Cardiac muscle cell (in vitro differentiated cells and primary cell): ENCODE measurements around the gene CCDC85C. TPM values are rescaled to one million over a fixed set of nuclear protein-coding genes. Genes with fewer than 3 reads are reported as not detected.

ENCODE experiments used
- DNase-seq, 2 donors: peaks; one replicate each; pipeline versions ENCODE4 v3.0.0 to v3.0.0-alpha.2; 2010 to 2017; ENCODE audit warnings: low read depth in 1 of 2, low spot score in 1 of 2
- H3K27ac ChIP-seq: fragments of 200-600 bp; sonication (generic); 2 replicates; pipeline ENCODE4 v1.5.1; 2016
- H3K27me3 ChIP-seq: fragments of 200-600 bp; sonication (generic); 2 replicates; pipeline ENCODE4 v1.6.0; 2016; ENCODE audit warnings: control low read depth
- H3K36me3 ChIP-seq: fragments of 200-600 bp; sonication (generic); 2 replicates; pipeline ENCODE4 v1.5.1; 2016; ENCODE audit warnings: control low read depth
- H3K4me1 ChIP-seq: fragments of 200-600 bp; sonication (generic); 2 replicates; pipeline ENCODE4 v1.8.1; 2017; ENCODE audit warnings: low read depth, mild to moderate bottlenecking, mixed run types
- H3K4me3 ChIP-seq: fragments of 200-600 bp; sonication (generic); 2 replicates; pipeline ENCODE4 v1.5.1; 2016; ENCODE audit warnings: mild to moderate bottlenecking
- H3K9me3 ChIP-seq: fragments of 200-600 bp; sonication (generic); 2 replicates; pipeline ENCODE4 v1.5.1; 2017; ENCODE audit warnings: low read depth, mild to moderate bottlenecking, control low read depth
- CTCF ChIP-seq: IDR thresholded peaks from 2 replicates; pipeline ENCODE4 v1.5.1; 2012; ENCODE audit warnings: low read depth, mild to moderate bottlenecking, low read length
- polyA plus RNA-seq: library from polyadenylated mRNA; unstranded; fragments of >200 nt; fragmentation: Nextera tagmentation; extraction: Ambion mirVana; gene quantifications from 2 replicates; pipeline ENCODE4 v1.2.1, GENCODE V29; 2016
- total RNA-seq: library from RNA; depleted of rRNA; stranded (reverse); fragments of >200 nt; gene quantifications from 2 replicates; pipeline ENCODE4 v1.2.3, GENCODE V29; 2016

Gene CCDC85C
- total and polyA plus RNA-seq, 2 experiments from 2014 or later = 39.6 to 45.7 TPM

GRCh38 chr14:99624024-99624423, 20.0 kb upstream of the CCDC85C start:
- no peaks in the 10 kb centered on the region for H3K36me3 ChIP-seq
- no peak for TF ChIP-seq CTCF
- H3K27ac ChIP-seq = no peak overlapping the region
- no peaks in the 10 kb centered on the region for H3K27me3 ChIP-seq
- no peaks in the 10 kb centered on the region for H3K9me3 ChIP-seq
- H3K4me1 ChIP-seq = peaks cover 6% of the 10 kb centered on the region
- H3K4me3 ChIP-seq = no peak overlapping the region
- no peak for DNase-seq

- H3K27ac ChIP-seq = no peak overlapping the region
- TF ChIP-seq CTCF = no peak
- no peaks in the 10 kb centered on the region for H3K27me3 ChIP-seq
- H3K4me1 ChIP-seq = peaks cover 6% of the 10 kb centered on the region
- no peak overlapping the region for H3K4me3 ChIP-seq
- H3K9me3 ChIP-seq = no peaks in the 10 kb centered on the region
- DNase-seq = no peak
- no peaks in the 10 kb centered on the region for H3K36me3 ChIP-seq
These were observed 17.9 kb upstream of the CCDC85C start for GRCh38 chr14:99621948-99622347.

- Histone ChIP-seq H3K36me3 (no peaks in the 10 kb centered on the region), H3K27ac (peak overlapping the region; percentile 70)
- DNase-seq = peak in 1 of 2 donors; percentile 51
These were observed 16.1 kb upstream of the CCDC85C start for GRCh38 chr14:99619835-99620834.

GRCh38 chr14:99616832-99617800, 13.1 kb upstream of the CCDC85C start:
- Histone ChIP-seq H3K27me3 (no peaks in the 10 kb centered on the region), H3K4me1 (peaks cover 10% of the 10 kb centered on the region), H3K27ac (no peak overlapping the region), H3K4me3 (no peak overlapping the region), H3K9me3 (no peaks in the 10 kb centered on the region), H3K36me3 (no peaks in the 10 kb centered on the region)
- no peak for DNase-seq
- TF ChIP-seq CTCF = no peak

More at GRCh38 chr14:99619835-99620834, 16.1 kb upstream of the CCDC85C start:
- no peaks in the 10 kb centered on the region for H3K9me3 ChIP-seq
- H3K27me3 ChIP-seq = no peaks in the 10 kb centered on the region
- peaks cover 6% of the 10 kb centered on the region for H3K4me1 ChIP-seq
- H3K4me3 ChIP-seq = no peak overlapping the region
- TF ChIP-seq CTCF = no peak

GRCh38 chr14:99615497-99616157, 11.6 kb upstream of the CCDC85C start:
- no peaks in the 10 kb centered on the region for H3K27me3 ChIP-seq
- H3K27ac ChIP-seq = no peak overlapping the region
- H3K9me3 ChIP-seq = no peaks in the 10 kb centered on the region
- TF ChIP-seq CTCF = no peak
- H3K4me3 ChIP-seq = no peak overlapping the region
- H3K36me3 ChIP-seq = no peaks in the 10 kb centered on the region
- H3K4me1 ChIP-seq = peaks cover 10% of the 10 kb centered on the region
- no peak for DNase-seq
